ENCODE results near the gene SULF2. TPM values are rescaled to one million over a fixed set of nuclear protein-coding genes. Genes with fewer than 3 reads are reported as not detected.

The SULF2 gene
- total and polyA plus RNA-seq, 9 of the 15 experiments (the other 6 are each of a cell fraction or from before 2014, with no cell fraction given) = 0.33 TPM; not detected in 8

GRCh38 chr20:47717421-47717820 lies 67.9 kb downstream of the SULF2 start:
- no peak overlapping the region for H3K4me2 ChIP-seq (ENCODE audit: insufficient read depth, low read length)
- ChIA-PET CTCF (ENCODE audit: low intra/inter-chr PET ratio) (no interaction called here), POLR2A (no interaction called here)
- ATAC-seq = no peak
- DNase-seq (ENCODE audit: extremely low read depth in 1 of 4, low spot score in 3 of 4) = no peak
- H3K9me3 ChIP-seq (replicated peaks; ENCODE audit: control insufficient read depth, insufficient read depth, low read depth, low read length) = no peaks in the 10 kb centered on the region
- WGBS (ENCODE audit: insufficient coverage, low coverage, missing lambda C conversion rate) = 0% methylated on average over 9 of the region's 10 CpGs
- no peak for FAIRE-seq
- no peaks in the 10 kb centered on the region for H3K36me3 ChIP-seq (ENCODE audit: control insufficient read depth, insufficient read depth, low read length)
- peaks cover 26 to 46% of the 10 kb centered on the region in 2 experiments for H3K27me3 ChIP-seq (ENCODE audit: control insufficient read depth in 2 of 2, insufficient read depth in 2 of 2, low read length in 2 of 2)
- H3K27ac ChIP-seq (ENCODE audit: extremely low read depth, low read depth, low read length) = no peak overlapping the region
- intact Hi-C loops (cut with micrococcal nuclease) = no loop called here
- H3K9me1 ChIP-seq (ENCODE audit: control insufficient read depth, insufficient read depth, low read length) = peaks cover 2% of the 10 kb centered on the region
- no peaks in the 10 kb centered on the region for H3K79me2 ChIP-seq (ENCODE audit: control insufficient read depth, insufficient read depth, low read length)
- no peak overlapping the region for H2AFZ ChIP-seq (ENCODE audit: low read depth, low read length)
- no peak overlapping the region for H3K9ac ChIP-seq (ENCODE audit: insufficient read depth in 1 of 2, low read depth in 2 of 2, low read length in 2 of 2)
- TF ChIP-seq ZBTB11 (CRISPR knock-in tag; IDR thresholded peaks at IDR 0.05) = peak in 1 of 3 experiments; percentile 87; a peak in 1 of 6 replicates
- TF ChIP-seq ZNF146 (CRISPR knock-in tag; IDR thresholded peaks at IDR 0.05; ENCODE audit: unreplicated experiment) = no peak
- no peaks in the 10 kb centered on the region for H3K4me1 ChIP-seq (replicated peaks in 1 of 2; ENCODE audit: control insufficient read depth in 2 of 2, insufficient read depth in 2 of 2, low read length in 2 of 2)
- no TSS peak for BruUV-seq (replicated peaks)
- H4K20me1 ChIP-seq (replicated peaks; ENCODE audit: control insufficient read depth, insufficient read depth, low read length) = no peaks in the 10 kb centered on the region
- H3K4me3 ChIP-seq = no peak overlapping the region
- in situ Hi-C loops (cut with MboI) = no loop called here
